ENCODE measurements around the gene FILIP1L.

Gene FILIP1L

DNA sequence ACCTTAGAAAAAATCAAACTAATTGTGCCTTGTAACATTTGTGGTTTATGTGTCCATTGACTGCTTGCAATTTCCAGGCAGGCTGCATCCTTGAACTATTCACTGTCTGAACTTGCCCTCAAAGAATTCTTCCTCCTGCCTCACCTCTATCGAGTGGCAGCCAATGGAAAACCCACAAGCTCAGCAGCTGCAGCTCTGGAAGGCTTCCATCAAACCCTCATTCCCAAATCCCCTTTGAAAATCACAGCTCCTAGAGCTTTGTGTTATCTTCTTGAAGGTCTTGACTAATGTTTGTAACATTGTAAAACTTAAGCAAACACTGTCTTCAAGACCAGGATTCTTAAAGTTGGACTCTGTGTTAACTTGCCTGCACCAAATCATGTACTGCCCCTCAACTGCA is 81.1 kb downstream of the FILIP1L start:
- H3K27ac ChIP-seq (ENCODE audit: low read depth, low read length), result no peak overlapping the region
- H3K9ac ChIP-seq (ENCODE audit: low read length), result no peak overlapping the region
- no peaks in the 10 kb centered on the region for H3K79me2 ChIP-seq (ENCODE audit: insufficient read depth, low read length)
- H3K9me3 ChIP-seq (ENCODE audit: insufficient read depth, low read length), result no peaks in the 10 kb centered on the region
- H3K9me2 ChIP-seq (replicated peaks; ENCODE audit: insufficient read depth, low read length), result no peaks in the 10 kb centered on the region
- no peaks in the 10 kb centered on the region for H4K20me1 ChIP-seq (ENCODE audit: low read depth, low read length)
- H3K36me3 ChIP-seq (ENCODE audit: low read length), result no peaks in the 10 kb centered on the region
- no peak overlapping the region for H2AFZ ChIP-seq (ENCODE audit: low read depth, low read length, severe bottlenecking)
- no peaks in the 10 kb centered on the region for H3K27me3 ChIP-seq (ENCODE audit: low read length)
- no peaks in the 10 kb centered on the region for H3F3A ChIP-seq (ENCODE audit: insufficient read depth)
- no peak for TF ChIP-seq EZH2phosphoT487 (conservative IDR thresholded peaks at IDR 0.05; ENCODE audit: low read length)
- TF ChIP-seq, protein P1, sequence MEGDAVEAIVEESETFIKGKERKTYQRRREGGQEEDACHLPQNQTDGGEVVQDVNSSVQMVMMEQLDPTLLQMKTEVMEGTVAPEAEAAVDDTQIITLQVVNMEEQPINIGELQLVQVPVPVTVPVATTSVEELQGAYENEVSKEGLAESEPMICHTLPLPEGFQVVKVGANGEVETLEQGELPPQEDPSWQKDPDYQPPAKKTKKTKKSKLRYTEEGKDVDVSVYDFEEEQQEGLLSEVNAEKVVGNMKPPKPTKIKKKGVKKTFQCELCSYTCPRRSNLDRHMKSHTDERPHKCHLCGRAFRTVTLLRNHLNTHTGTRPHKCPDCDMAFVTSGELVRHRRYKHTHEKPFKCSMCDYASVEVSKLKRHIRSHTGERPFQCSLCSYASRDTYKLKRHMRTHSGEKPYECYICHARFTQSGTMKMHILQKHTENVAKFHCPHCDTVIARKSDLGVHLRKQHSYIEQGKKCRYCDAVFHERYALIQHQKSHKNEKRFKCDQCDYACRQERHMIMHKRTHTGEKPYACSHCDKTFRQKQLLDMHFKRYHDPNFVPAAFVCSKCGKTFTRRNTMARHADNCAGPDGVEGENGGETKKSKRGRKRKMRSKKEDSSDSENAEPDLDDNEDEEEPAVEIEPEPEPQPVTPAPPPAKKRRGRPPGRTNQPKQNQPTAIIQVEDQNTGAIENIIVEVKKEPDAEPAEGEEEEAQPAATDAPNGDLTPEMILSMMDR (IDR thresholded peaks at IDR 0.05; ENCODE audit: insufficient read depth, low read length, poor library complexity, severe bottlenecking), result no peak
- no peak overlapping the region for H3K4me2 ChIP-seq (ENCODE audit: low read depth, low read length, poor library complexity, severe bottlenecking)
- no peak overlapping the region for H3K4me3 ChIP-seq (ENCODE audit: insufficient read depth, low read length, poor library complexity, severe bottlenecking)

DNA sequence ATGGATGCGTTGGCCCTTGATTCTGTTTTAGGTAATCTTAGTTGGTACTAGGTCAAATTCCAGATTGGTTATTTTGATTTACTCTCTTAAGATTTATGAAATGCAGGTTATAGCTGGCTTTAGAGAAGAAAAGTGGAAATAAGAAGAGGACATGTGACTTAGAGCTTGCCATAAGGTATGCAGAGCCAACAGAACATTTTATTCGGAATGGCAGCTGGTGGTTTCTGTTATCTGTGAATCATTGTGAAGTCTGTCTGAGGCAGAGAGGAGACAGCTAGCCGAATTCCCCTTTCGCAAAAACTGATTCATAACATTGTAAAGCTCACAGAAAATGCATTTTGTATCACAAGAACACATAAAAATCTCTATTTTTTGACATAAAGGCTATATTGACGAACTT is 82.1 kb downstream of the FILIP1L start:
- Histone ChIP-seq H3K4me3 (ENCODE audit: insufficient read depth, low read length, poor library complexity, severe bottlenecking) (no peak overlapping the region), H3K9ac (ENCODE audit: low read length) (no peak overlapping the region), H3K36me3 (ENCODE audit: low read length) (no peaks in the 10 kb centered on the region), H3F3A (ENCODE audit: insufficient read depth) (no peaks in the 10 kb centered on the region), H4K20me1 (ENCODE audit: low read depth, low read length) (no peaks in the 10 kb centered on the region), H3K9me2 (replicated peaks; ENCODE audit: insufficient read depth, low read length) (no peaks in the 10 kb centered on the region), H3K79me2 (ENCODE audit: insufficient read depth, low read length) (no peaks in the 10 kb centered on the region), H3K9me3 (ENCODE audit: insufficient read depth, low read length) (no peaks in the 10 kb centered on the region), H3K27me3 (ENCODE audit: low read length) (no peaks in the 10 kb centered on the region), H3K27ac (ENCODE audit: low read depth, low read length) (no peak overlapping the region), H2AFZ (ENCODE audit: low read depth, low read length, severe bottlenecking) (no peak overlapping the region), H3K4me2 (ENCODE audit: low read depth, low read length, poor library complexity, severe bottlenecking) (no peak overlapping the region)
- no peak for TF ChIP-seq EZH2phosphoT487 (conservative IDR thresholded peaks at IDR 0.05; ENCODE audit: low read length)
- TF ChIP-seq, protein P1 (IDR thresholded peaks at IDR 0.05; ENCODE audit: insufficient read depth, low read length, poor library complexity, severe bottlenecking), result no peak

DNA sequence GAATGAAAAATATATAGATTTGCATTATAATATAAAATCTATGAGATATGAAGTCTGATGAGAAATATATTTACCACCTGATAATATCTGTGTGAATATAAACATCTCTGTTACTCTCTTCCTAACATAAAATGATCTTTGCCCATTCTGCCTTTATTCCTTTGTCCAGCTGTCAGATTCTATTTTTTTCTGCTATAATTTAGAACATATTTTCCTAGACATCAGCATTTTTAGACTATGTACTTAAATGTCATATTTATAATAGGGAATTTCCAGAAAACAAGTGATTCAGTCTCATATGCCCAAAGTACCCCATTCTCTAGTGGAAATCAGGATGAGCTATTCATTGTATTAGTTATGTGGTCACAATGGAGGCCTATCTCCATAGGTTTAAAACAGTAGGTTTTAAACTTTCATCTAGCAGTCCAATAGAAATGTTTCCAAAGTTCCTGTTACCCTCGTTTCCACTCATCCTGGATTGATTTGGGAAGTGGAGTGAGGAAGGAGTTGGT is 83.3 kb downstream of the FILIP1L start:
- Histone ChIP-seq H3K4me2 (ENCODE audit: low read depth, low read length, poor library complexity, severe bottlenecking) (no peak overlapping the region), H4K20me1 (ENCODE audit: low read depth, low read length) (no peaks in the 10 kb centered on the region), H3K4me3 (ENCODE audit: insufficient read depth, low read length, poor library complexity, severe bottlenecking) (no peak overlapping the region), H3K36me3 (ENCODE audit: low read length) (no peaks in the 10 kb centered on the region), H3F3A (ENCODE audit: insufficient read depth) (no peaks in the 10 kb centered on the region), H3K9ac (ENCODE audit: low read length) (no peak overlapping the region), H3K27ac (ENCODE audit: low read depth, low read length) (no peak overlapping the region), H2AFZ (ENCODE audit: low read depth, low read length, severe bottlenecking) (no peak overlapping the region), H3K9me3 (ENCODE audit: insufficient read depth, low read length) (no peaks in the 10 kb centered on the region), H3K79me2 (ENCODE audit: insufficient read depth, low read length) (no peaks in the 10 kb centered on the region), H3K9me2 (replicated peaks; ENCODE audit: insufficient read depth, low read length) (no peaks in the 10 kb centered on the region), H3K27me3 (ENCODE audit: low read length) (no peaks in the 10 kb centered on the region)
- TF ChIP-seq, protein P1 (IDR thresholded peaks at IDR 0.05; ENCODE audit: insufficient read depth, low read length, poor library complexity, severe bottlenecking), result no peak
- TF ChIP-seq EZH2phosphoT487 (conservative IDR thresholded peaks at IDR 0.05; ENCODE audit: low read length), result no peak
